Stimulated activated CD4-positive, alpha-beta T cell treated with anti-CD3 and anti-CD28 coated beads, Interleukin-15, amount 100 ng/mL, for 48 hours (primary cell): ENCODE data around the gene LIN7B.

Source experiments
- DNase-seq, 2 donors: peaks; one replicate each; pipeline ENCODE4 v3.0.0-alpha.2; 2020; ENCODE audit warnings: low read depth in 2 of 2

Gene LIN7B

GRCh38 chr19:49094505-49095482, 19.4 kb upstream of the LIN7B start:
- DNase-seq: no peak

DNA sequence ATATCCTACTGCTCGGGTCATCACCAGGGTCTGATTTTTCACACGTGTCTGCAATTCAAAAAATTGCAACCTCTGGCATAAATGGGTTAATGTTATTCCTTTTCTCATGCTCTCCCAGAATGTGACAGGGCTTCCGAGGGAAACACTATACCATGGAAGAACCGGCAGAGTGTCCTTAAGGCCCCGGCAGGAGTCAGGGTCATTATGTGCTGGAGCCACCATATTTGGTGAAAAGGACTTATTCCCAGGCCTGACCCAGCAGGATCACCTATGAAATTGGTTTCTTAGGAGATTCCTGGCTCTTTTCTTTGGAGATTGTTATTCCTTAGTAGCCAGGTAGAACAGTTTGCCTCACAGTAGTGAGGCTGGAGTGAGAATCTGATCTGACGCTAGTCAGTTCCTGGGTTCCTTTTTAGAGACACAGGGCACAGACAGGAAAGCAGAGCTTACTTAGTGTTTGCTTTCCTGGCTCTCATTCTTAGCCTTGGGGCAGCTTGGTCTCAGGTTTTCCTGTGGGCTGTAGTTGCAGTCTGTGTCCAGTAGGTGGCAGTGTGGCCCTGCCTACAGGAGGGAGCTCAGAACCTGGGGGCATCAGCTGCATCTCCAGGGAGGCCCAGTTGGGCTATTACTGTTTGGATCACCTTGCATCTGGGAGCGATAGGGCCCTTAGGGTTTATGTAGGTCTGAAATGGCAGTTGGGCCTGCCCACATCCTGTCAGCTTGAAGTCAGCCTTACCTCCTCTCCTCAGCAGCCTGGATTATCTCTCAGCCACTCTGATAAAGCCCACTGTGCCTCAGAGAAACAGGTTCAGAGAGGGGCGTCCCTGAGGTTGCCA, 16.5 kb upstream of the LIN7B start:
- DNase-seq: peak in 1 of 2 donors; percentile 58

DNA sequence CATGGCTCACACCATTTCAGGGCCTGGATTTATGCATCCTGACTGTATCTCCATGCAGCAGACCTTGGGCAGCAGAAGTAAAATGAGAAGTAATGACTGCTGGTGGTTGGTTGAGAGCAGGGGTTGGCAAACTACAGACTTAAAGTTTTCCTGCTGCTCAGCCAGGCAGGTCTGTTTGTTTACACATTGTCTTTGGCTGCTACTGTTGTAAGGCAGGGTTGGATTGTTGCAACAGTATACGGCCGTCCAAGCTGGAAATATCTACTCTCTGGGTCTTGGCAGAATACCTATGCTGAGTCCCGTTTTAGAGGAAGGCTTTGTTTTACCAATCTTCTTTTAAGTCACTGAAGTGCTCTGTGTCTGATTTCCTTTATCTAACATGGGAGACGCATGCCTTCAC, 15.4 kb upstream of the LIN7B start:
- DNase-seq: no peak

DNA sequence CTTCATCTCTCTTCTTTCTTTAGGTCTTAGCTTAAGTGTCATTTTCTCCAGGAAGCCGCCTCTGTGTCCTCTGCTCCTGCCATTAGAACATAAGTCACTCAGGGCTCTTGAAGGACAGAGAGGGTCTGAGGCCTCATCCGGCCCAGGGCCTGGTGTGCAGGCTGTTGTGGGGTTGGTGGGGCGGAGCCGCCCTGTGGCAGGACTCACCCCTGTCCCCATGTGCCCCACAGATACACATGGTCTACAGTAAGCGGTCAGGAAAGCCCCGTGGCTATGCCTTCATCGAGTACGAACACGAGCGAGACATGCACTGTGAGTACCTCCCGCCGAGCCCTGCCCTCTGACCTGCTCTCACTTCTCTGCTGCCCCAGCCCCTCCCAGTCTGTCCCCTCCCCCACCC, 13.0 kb upstream of the LIN7B start:
- no peak for DNase-seq

GRCh38 chr19:49102303-49102702, 11.9 kb upstream of the LIN7B start:
- no peak for DNase-seq

DNA sequence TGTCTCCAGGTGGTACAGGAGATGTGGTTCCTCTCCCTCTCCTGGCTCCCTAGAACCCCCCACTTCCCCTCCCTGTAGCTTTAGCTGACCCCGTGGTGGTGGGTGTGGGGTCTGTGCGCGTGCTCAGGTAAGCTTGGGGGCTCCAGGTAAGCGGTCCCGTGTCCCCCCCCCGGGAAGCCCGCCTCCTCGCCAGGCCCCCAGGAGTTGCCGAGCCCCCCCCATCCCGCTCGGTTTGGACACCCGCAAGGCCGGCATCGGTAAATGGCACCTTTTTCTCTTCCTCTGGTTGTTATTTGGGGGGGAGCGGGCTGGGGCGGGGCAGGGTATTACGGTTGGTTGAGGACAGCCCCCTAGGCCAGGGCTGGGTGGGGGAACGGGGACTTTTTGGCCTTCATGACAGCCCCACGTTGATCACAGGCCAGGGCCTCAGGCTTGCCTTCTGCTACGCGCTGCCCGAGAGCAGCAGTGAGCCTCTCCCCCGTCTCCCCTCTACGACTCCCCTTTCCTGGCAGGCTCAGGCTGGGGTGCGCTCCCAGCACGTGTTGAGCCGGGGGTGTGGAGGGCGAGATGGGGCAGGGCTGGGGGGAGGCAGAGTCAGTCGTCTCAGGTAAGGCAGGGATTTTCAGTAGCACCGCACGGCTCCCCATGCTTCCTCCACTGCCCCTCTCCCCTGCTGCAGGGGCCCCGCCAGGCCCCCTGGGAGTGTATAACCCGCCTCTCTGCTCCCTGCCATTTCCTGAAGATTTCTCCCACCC, 10.7 kb upstream of the LIN7B start:
- no peak for DNase-seq

DNA sequence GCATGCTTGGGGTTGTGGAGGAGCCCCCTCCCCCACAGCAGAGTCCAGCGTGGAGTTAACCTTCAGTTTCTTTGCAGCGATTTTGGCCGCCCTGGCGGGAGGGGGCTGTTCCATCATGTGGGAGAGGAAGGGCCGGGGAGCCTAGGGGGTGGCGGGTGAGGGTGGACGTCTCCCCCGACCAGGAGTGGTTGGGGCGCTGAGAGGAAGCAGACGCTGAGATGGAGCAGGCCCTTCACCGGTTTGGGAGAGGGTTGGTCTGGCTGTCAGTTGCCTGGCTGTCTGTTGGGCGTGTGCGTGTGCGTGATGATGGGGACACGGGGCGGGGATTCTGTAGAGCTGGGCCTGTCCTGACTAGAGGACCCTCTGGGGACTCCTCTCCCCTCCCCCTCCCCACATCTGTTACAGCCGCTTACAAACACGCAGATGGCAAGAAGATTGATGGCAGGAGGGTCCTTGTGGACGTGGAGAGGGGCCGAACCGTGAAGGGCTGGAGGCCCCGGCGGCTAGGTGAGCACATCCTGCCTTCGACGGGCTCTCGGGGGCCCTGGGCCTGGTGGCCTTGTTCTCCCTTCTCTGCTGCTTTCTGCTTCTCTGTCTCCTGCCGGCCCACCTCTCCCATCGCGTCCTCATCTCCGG, 9.8 kb upstream of the LIN7B start:
- DNase-seq: no peak

GRCh38 chr19:49106648-49107135, 7.5 kb upstream of the LIN7B start:
- DNase-seq: peak in 1 of 2 donors; percentile 58

GRCh38 chr19:49107625-49108459, 6.3 kb upstream of the LIN7B start:
- no peak for DNase-seq

DNA sequence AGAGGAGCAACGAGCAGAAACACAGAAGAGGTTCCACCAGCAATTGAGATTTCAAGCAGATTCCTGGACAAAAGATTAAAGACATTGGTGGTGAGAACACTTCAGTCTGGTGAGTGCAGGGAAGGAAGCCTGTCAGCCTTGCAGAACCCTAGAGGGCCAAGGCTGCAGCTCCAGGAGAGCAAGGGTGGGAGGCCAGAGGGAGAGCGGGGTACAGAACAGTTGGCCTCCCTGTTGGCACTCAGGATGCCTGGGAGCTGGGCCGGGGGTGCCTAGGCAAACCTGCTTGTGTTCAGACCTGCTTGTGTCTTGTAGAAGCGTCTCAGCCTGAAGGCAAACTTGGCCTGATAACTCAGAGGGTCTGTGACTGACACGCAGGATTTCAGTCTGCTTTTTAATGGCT, 5.1 kb upstream of the LIN7B start:
- no peak for DNase-seq

DNA sequence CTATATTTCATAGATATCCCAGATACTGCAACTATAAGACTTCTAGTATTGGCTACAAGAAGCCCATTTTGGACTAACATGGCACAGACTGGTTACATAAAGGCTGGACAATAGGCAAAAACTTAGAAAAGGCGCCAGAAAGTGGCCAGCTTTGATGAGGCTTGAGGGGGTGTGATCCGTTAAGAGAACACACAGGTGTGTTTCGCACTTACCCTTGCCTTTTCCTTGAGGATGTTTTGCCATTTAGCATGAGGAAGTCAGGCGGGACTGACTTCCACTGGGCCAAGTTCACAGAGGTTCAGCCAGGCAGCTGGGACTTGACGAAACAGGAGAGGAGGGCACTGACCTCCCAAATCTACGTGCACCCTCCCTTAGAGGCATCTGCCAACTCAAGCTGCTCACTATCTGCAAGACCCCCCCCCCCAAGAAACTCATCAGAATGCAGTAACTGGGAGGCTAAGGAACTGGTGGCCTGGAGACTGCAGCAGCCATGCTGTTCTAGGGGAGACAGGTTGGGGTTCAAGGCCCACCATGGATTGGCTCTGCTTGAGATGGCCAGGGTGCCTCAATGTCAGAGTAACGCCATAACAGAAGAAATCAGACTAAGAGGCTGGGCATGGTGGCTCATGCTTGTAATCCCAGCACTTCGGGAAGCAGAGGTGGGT, 4.5 kb upstream of the LIN7B start:
- DNase-seq: no peak

- DNase-seq: no peak
Measured at GRCh38 chr19:49110567-49110966, 3.6 kb upstream of the LIN7B start.

DNA sequence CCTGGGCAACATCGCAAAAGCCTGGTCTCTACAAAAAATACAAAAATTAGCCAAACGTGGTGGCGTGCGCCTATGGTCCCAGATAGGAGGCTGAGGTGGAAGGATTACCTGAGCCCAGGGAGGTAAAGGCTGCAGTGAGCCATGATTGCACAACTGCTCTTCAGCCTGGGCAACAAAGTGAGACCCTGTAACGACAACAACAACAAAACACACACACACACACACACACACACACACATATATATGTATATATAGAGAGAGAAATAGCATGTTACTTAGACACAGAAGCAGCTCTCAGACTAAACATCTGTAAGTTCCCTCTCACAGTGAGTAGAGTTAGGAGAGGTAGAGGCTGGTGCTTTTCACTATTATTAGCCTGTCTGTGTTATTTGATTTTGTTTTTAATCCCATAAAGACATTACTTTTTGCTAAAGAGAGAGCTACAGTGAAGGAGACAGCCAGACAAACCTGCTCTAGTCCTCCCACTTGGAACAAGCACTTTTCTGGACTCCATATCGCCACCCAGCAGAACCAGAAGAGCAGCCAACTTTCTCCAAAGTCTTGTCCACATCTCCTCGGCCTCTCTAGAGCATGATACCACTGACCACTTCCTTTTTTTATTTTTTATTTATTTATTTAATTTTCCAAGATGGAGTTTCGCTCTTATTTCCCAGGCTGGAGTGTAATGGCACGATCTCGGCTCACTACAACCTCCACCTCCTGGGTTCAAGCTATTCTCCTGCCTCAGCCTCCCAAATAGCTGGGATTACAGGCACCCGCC, 2.8 kb upstream of the LIN7B start:
- DNase-seq: no peak

DNA sequence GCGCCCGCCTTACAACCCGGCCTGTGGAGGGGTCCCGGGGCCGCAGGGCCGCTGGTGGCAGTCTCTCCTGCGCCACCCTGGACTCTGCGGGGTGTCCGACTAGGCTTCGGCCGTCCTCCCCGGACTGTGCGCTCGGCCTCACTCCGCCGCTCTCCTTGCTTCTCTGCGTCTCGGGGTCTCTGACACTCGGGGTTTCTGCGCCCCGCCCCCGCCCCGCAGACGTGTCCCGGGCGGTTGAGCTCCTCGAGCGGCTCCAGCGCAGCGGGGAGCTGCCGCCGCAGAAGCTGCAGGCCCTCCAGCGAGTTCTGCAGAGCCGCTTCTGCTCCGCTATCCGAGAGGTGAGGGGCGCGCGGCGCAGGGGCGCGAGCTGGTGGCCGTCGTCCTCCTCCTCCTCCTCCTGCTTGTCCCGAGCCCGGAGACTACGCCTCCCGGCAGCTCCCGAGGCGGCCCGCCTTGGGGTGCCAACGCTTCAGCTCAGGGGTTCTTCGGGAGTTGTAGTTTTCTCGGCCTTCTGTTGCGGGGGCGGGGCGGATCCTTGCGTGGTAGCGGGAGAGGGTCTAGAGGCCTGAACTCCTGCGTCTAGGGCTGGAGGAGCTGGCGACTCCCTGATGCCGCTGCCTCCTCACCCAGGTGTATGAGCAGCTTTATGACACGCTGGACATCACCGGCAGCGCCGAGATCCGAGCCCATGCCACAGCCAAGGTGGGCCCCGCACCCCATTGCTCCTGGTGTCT, 627 bp downstream of the LIN7B start:
- peak; percentile 42 for DNase-seq

GRCh38 chr19:49116544-49116943, 2.4 kb downstream of the LIN7B start:
- DNase-seq: no peak

DNA sequence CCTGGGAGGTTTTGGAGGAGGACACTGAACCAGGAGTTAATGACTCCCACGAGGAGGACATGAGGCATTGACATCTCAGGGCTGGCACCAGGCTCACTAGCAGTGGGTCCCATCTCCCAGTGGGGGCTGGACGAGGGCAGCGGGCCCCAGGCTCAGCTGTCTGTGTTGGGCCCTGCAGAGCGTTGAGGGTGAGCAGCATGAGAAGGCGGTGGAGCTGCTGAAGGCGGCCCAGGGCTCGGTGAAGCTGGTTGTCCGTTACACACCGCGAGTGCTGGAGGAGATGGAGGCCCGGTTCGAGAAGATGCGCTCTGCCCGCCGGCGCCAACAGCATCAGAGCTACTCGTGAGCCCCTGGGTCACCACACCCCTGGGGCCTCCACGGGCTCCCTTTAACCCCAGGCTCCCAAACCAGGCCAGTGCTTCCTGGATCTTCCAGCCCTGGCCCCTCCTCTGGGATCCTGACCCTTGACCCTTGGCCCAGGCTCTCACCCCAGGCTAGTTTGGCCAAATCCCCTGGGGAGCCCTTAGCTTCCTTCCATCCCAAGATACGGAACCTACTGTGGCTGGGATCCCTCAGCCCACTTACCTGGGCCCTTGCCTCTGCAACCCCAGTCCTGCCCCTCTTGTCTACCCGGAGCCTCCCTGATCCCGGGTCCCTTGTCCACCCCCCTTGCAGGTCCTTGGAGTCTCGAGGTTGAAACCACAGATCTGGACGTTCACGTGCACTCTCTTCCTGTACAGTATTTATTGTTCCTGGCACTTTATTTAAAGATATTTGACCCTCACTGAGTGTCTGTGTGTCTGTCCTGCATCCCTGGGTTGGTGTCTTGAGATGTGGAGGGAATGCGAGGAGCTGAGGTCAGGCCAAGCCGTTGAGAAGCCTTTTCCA, 3.8 kb downstream of the LIN7B start:
- DNase-seq: no peak
